GM19463 (cell line): ENCODE measurements around the gene PPIP5K2.

ENCODE experiments used
- ATAC-seq: cut with Tn5 transposase; IDR thresholded peaks from one replicate; pipeline ENCODE4 v1.9.1; 2021; ENCODE audit warnings: mild to moderate bottlenecking, moderate library complexity; ENCODE audit not compliant: unreplicated experiment

Gene PPIP5K2

GRCh38 chr5:103235891-103236290 lies 115.8 kb downstream of the PPIP5K2 start:
- no peak for ATAC-seq

GRCh38 chr5:103237778-103238177 lies 117.7 kb downstream of the PPIP5K2 start:
- no peak for ATAC-seq

- ATAC-seq = no peak
These were observed 123.6 kb downstream of the PPIP5K2 start for GRCh38 chr5:103243665-103244064.

GRCh38 chr5:103244398-103244797 lies 124.3 kb downstream of the PPIP5K2 start:
- no peak for ATAC-seq

GRCh38 chr5:103245761-103246160 lies 125.7 kb downstream of the PPIP5K2 start:
- no peak for ATAC-seq

GRCh38 chr5:103247118-103247517 lies 127.0 kb downstream of the PPIP5K2 start:
- ATAC-seq = peak; percentile 52

- ATAC-seq = no peak
These were observed 129.0 kb downstream of the PPIP5K2 start for GRCh38 chr5:103249068-103249467.

- ATAC-seq = no peak
These were observed 134.8 kb downstream of the PPIP5K2 start for GRCh38 chr5:103254921-103255320.

- no peak for ATAC-seq
These were observed 135.6 kb downstream of the PPIP5K2 start for GRCh38 chr5:103255691-103256090.

GRCh38 chr5:103256178-103256577 lies 136.1 kb downstream of the PPIP5K2 start:
- no peak for ATAC-seq

- peak; percentile 76 for ATAC-seq
These were observed 138.4 kb downstream of the PPIP5K2 start, which contains the start of gene MACIR for GRCh38 chr5:103258368-103258956. Gene MACIR, plus strand, starts transcription at chr5:103258763. Its CDS starts 17,157 bp downstream, at chr5:103275920.

- ATAC-seq = peak; percentile 29
These were observed 139.0 kb downstream of the PPIP5K2 start for GRCh38 chr5:103258957-103259704.

GRCh38 chr5:103259705-103260355 lies 139.7 kb downstream of the PPIP5K2 start:
- no peak for ATAC-seq

GRCh38 chr5:103260951-103261350 lies 140.8 kb downstream of the PPIP5K2 start:
- peak; percentile 20 for ATAC-seq
